ENCODE measurements around the gene ACADVL. TPM values are rescaled to one million over a fixed set of nuclear protein-coding genes. Genes with fewer than 3 reads are reported as not detected.
A peak's percentile ranks its signal among the peaks of the same experiment; 100 is the strongest.

Gene ACADVL
- total and polyA plus RNA-seq, 2 of the 4 experiments (the other 2 are of a cell fraction): 139 to 752 TPM

DNA sequence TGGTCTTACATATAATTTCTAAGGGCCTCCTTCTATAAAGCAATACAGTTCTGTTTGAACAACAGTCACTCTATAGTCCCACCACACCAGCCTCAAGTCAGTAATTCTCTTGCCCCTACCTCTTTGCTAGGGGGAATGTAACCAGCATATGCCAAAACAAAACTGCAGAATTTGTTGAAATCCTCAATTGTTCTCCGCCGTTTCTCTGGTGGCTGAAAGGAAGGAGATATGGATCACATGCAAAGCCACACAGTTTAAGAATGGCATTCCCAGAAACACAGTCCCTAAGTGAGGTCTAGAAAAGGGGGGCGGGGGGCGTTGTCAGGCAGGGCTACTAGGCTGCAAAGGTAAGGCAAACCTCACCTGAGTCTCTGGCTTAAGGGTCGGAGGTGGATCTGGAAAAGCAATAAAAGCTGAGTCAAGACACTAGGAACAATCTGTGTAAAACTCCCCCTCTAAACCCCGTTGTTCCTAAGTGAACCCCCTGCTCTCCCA is 17.6 kb downstream of the ACADVL start:
- peak overlapping the region; percentile 87 for H3K4me2 ChIP-seq (ENCODE audit: low read depth, low read length)
- H3K4ac ChIP-seq (ENCODE audit: low read depth, low read length): peak overlapping the region; percentile 74
- H4K8ac ChIP-seq (ENCODE audit: low read depth in 2 of 2, low read length in 2 of 2): peak overlapping the region; percentile 34 to 38; a peak in 2 of 4 replicates
- H3K18ac ChIP-seq (ENCODE audit: low read depth, low read length): no peak overlapping the region
- H4K5ac ChIP-seq (ENCODE audit: low read depth, low read length): peak overlapping the region; percentile 1; the same call in 1 of the 2 replicates
- peaks cover 11% of the 10 kb centered on the region for H3K4me1 ChIP-seq (ENCODE audit: control insufficient read depth, insufficient read depth, low read length)
- peak overlapping the region; percentile 75 for H4K91ac ChIP-seq (ENCODE audit: insufficient read depth, low read depth, low read length)
- H3K9ac ChIP-seq (ENCODE audit: low read depth, low read length): peak overlapping the region; percentile 83
- H3K27ac ChIP-seq (ENCODE audit: insufficient read depth, low read length): peak overlapping the region; percentile 74
- H3K4me3 ChIP-seq (ENCODE audit: insufficient read depth, low read depth, low read length): peak overlapping the region; percentile 98
- dilution Hi-C loops (cut with HindIII; ENCODE audit: low sequenced_read_pairs, unreplicated experiment): no loop called here
- H3K56ac ChIP-seq (ENCODE audit: extremely low read depth, insufficient read depth, low read length): no peak overlapping the region; the same call in 1 of the 2 replicates
- peaks cover 19 to 73% of the 10 kb centered on the region in 2 experiments for H3K79me1 ChIP-seq (ENCODE audit: low read depth in 1 of 2, low read length in 2 of 2)
- H2AK5ac ChIP-seq (ENCODE audit: low read depth, low read length): peak overlapping the region; percentile 86
- H2BK15ac ChIP-seq (ENCODE audit: low read depth, low read length): no peak overlapping the region
- H3K9me3 ChIP-seq (ENCODE audit: control insufficient read depth, insufficient read depth, low read length): no peaks in the 10 kb centered on the region
- no peak overlapping the region for H2BK20ac ChIP-seq (ENCODE audit: low read depth, low read length)
- in situ Hi-C loops (cut with MboI; ENCODE audit: low sequenced_read_pairs): loop anchor here (25.0 kb wide), 1 partner anchor 925 kb away; the partner anchor contains the start of genes PER1 and VAMP2
- TF ChIP-seq, protein P1, sequence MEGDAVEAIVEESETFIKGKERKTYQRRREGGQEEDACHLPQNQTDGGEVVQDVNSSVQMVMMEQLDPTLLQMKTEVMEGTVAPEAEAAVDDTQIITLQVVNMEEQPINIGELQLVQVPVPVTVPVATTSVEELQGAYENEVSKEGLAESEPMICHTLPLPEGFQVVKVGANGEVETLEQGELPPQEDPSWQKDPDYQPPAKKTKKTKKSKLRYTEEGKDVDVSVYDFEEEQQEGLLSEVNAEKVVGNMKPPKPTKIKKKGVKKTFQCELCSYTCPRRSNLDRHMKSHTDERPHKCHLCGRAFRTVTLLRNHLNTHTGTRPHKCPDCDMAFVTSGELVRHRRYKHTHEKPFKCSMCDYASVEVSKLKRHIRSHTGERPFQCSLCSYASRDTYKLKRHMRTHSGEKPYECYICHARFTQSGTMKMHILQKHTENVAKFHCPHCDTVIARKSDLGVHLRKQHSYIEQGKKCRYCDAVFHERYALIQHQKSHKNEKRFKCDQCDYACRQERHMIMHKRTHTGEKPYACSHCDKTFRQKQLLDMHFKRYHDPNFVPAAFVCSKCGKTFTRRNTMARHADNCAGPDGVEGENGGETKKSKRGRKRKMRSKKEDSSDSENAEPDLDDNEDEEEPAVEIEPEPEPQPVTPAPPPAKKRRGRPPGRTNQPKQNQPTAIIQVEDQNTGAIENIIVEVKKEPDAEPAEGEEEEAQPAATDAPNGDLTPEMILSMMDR (conservative IDR thresholded peaks at IDR 0.05; ENCODE audit: low read depth, low read length): no peak
- TF ChIP-seq, protein P2, sequence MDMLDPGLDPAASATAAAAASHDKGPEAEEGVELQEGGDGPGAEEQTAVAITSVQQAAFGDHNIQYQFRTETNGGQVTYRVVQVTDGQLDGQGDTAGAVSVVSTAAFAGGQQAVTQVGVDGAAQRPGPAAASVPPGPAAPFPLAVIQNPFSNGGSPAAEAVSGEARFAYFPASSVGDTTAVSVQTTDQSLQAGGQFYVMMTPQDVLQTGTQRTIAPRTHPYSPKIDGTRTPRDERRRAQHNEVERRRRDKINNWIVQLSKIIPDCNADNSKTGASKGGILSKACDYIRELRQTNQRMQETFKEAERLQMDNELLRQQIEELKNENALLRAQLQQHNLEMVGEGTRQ (IDR thresholded peaks at IDR 0.05; ENCODE audit: low read depth, low read length): no peak
- TF ChIP-seq SMC3 (IDR thresholded peaks at IDR 0.05; ENCODE audit: low read depth, low read length) (no peak), CEBPB (IDR thresholded peaks at IDR 0.05; ENCODE audit: low read depth, low read length) (no peak), CHD1 (IDR thresholded peaks at IDR 0.05; ENCODE audit: low read depth, low read length) (no peak)
- no peak for ATAC-seq (ENCODE audit: low read depth)
- peak overlapping the region; percentile 94 for H2AK9ac ChIP-seq (replicated peaks; ENCODE audit: low read depth, low read length, poor library complexity)
- peaks cover 36% of the 10 kb centered on the region for H3K36me3 ChIP-seq (ENCODE audit: control insufficient read depth, insufficient read depth, low read length)
- H2AFZ ChIP-seq (replicated peaks; ENCODE audit: low read length, poor library complexity): peak overlapping the region; percentile 47
- peaks cover 3% of the 10 kb centered on the region; the same call in 1 of the 2 replicates for H3K9me1 ChIP-seq (ENCODE audit: insufficient read depth, low read length)
- no CpG with 5 or more reads among the region's 6 CpGs for WGBS, 2 experiments (ENCODE audit: extremely low coverage in 2 of 2, insufficient read length in 1 of 2)
- peak overlapping the region; percentile 74 for H2BK5ac ChIP-seq (ENCODE audit: low read depth, low read length, poor library complexity, severe bottlenecking)
- BruUV-seq (replicated peaks): no TSS peak
- peak overlapping the region; percentile 68; the same call in 1 of the 2 replicates for H3K23ac ChIP-seq (ENCODE audit: low read depth, low read length)
- POLR2A ChIA-PET (ENCODE audit: unreplicated experiment): no interaction called here
- DNase-seq: no peak
- H3K27me3 ChIP-seq (ENCODE audit: control insufficient read depth, insufficient read depth, low read length): no peaks in the 10 kb centered on the region
- intact Hi-C loops (cut with micrococcal nuclease): loop anchor here (5.0 kb wide), 1 partner anchor 60 kb away; no protein-coding TSS in a partner anchor
- peak overlapping the region; percentile 16; the same call in 1 of the 2 replicates for H2BK120ac ChIP-seq (ENCODE audit: low read depth, low read length)
- H3K14ac ChIP-seq (replicated peaks; ENCODE audit: low read depth, low read length): peak overlapping the region; percentile 67
- peaks cover 39% of the 10 kb centered on the region for H4K20me1 ChIP-seq (ENCODE audit: insufficient read depth, low read length)
- CTCF ChIA-PET: no interaction called here

All from IMR-90 (cell line).